ENCODE data around the gene F10.
"Not testable (repeated sequence)": the region's sequence is repeated elsewhere in the genome, so short reads cannot be mapped to it uniquely, and the experiment has no call there.

F10 gene

GRCh38 chr13:113153810-113154748 lies 31.5 kb downstream of the F10 start:
- peak; percentile 77 for DNase-seq (ENCODE audit: low spot score)

GRCh38 chr13:113155201-113155600 lies 32.6 kb downstream of the F10 start:
- DNase-seq (ENCODE audit: low spot score) = peak; percentile 30

GRCh38 chr13:113155982-113156655 lies 33.5 kb downstream of the F10 start:
- DNase-seq (ENCODE audit: low spot score) = no peak

- DNase-seq (ENCODE audit: low spot score) = no peak
Measured at GRCh38 chr13:113157206-113157928, 34.8 kb downstream of the F10 start.

GRCh38 chr13:113157929-113158747 lies 35.5 kb downstream of the F10 start, which contains the start of gene PROZ:
Gene PROZ, plus strand, starts transcription at chr13:113158648. Its CDS starts 13 bp downstream, at chr13:113158661.
- no peak for DNase-seq (ENCODE audit: low spot score)

- DNase-seq (ENCODE audit: low spot score) = no peak
Measured at GRCh38 chr13:113158946-113159345, 36.3 kb downstream of the F10 start.

GRCh38 chr13:113159701-113160100 lies 37.1 kb downstream of the F10 start:
- DNase-seq (ENCODE audit: low spot score) = no peak

- no peak for DNase-seq (ENCODE audit: low spot score)
Measured at GRCh38 chr13:113160983-113161382, 38.4 kb downstream of the F10 start.

GRCh38 chr13:113161433-113161832 lies 38.8 kb downstream of the F10 start:
- no peak for DNase-seq (ENCODE audit: low spot score)

- DNase-seq (ENCODE audit: low spot score) = not testable (repeated sequence)
Measured at GRCh38 chr13:113161975-113162374, 39.4 kb downstream of the F10 start.

- DNase-seq (ENCODE audit: low spot score) = no peak
Measured at GRCh38 chr13:113162783-113163685, 40.4 kb downstream of the F10 start.

GRCh38 chr13:113164492-113164891 lies 41.9 kb downstream of the F10 start:
- no peak for DNase-seq (ENCODE audit: low spot score)

GRCh38 chr13:113166266-113166665 lies 43.7 kb downstream of the F10 start:
- no peak for DNase-seq (ENCODE audit: low spot score)

GRCh38 chr13:113166681-113167080 lies 44.1 kb downstream of the F10 start:
- no peak for DNase-seq (ENCODE audit: low spot score)

GRCh38 chr13:113167155-113167554 lies 44.6 kb downstream of the F10 start:
- DNase-seq (ENCODE audit: low spot score) = no peak

- DNase-seq (ENCODE audit: low spot score) = no peak
Measured at GRCh38 chr13:113167575-113167974, 45.0 kb downstream of the F10 start.

- no peak for DNase-seq (ENCODE audit: low spot score)
Measured at GRCh38 chr13:113168211-113168610, 45.6 kb downstream of the F10 start.

GRCh38 chr13:113169277-113170272 lies 47.0 kb downstream of the F10 start:
- DNase-seq (ENCODE audit: low spot score) = no peak

GRCh38 chr13:113170511-113170910 lies 47.9 kb downstream of the F10 start:
- DNase-seq (ENCODE audit: low spot score) = no peak
